ENCODE measurements around the gene IQCE. TPM values are rescaled to one million over a fixed set of nuclear protein-coding genes. Genes with fewer than 3 reads are reported as not detected.

IQCE gene
- total RNA-seq, 1 donor from 2014 or later = 17.0 TPM

GRCh38 chr7:2597273-2597640 lies 38.5 kb downstream of the IQCE start:
- no peak for DNase-seq (ENCODE audit: extremely low spot score, unreplicated experiment)
- H3K4me1 Mint-ChIP-seq (ENCODE audit: unreplicated experiment) = peaks cover 5% of the 10 kb centered on the region
- H3K27ac Mint-ChIP-seq (ENCODE audit: unreplicated experiment) = no peak overlapping the region
- H3K27me3 Mint-ChIP-seq (ENCODE audit: unreplicated experiment) = no peaks in the 10 kb centered on the region
- H3K4me3 Mint-ChIP-seq (ENCODE audit: unreplicated experiment) = no peak overlapping the region
- H3K36me3 Mint-ChIP-seq (ENCODE audit: unreplicated experiment) = peaks cover 43% of the 10 kb centered on the region
- no peaks in the 10 kb centered on the region for H3K9me3 Mint-ChIP-seq (ENCODE audit: unreplicated experiment)
- no peak for TF ChIP-seq CTCF (IDR thresholded peaks at IDR 0.05)

- H3K36me3 Mint-ChIP-seq (ENCODE audit: unreplicated experiment) = peaks cover 41% of the 10 kb centered on the region
- H3K4me1 Mint-ChIP-seq (ENCODE audit: unreplicated experiment) = peaks cover 13% of the 10 kb centered on the region
- H3K27me3 Mint-ChIP-seq (ENCODE audit: unreplicated experiment) = no peaks in the 10 kb centered on the region
- no peak for DNase-seq (ENCODE audit: extremely low spot score, unreplicated experiment)
- no peak overlapping the region for H3K27ac Mint-ChIP-seq (ENCODE audit: unreplicated experiment)
- no peak for TF ChIP-seq CTCF (IDR thresholded peaks at IDR 0.05)
- H3K4me3 Mint-ChIP-seq (ENCODE audit: unreplicated experiment) = no peak overlapping the region
- H3K9me3 Mint-ChIP-seq (ENCODE audit: unreplicated experiment) = no peaks in the 10 kb centered on the region
These were observed 39.5 kb downstream of the IQCE start for GRCh38 chr7:2598154-2598823.

GRCh38 chr7:2601065-2601464 lies 42.3 kb downstream of the IQCE start:
- Mint-ChIP-seq H3K27ac (ENCODE audit: unreplicated experiment) (no peak overlapping the region), H3K9me3 (ENCODE audit: unreplicated experiment) (no peaks in the 10 kb centered on the region), H3K36me3 (ENCODE audit: unreplicated experiment) (peaks cover 33% of the 10 kb centered on the region), H3K27me3 (ENCODE audit: unreplicated experiment) (no peaks in the 10 kb centered on the region), H3K4me3 (ENCODE audit: unreplicated experiment) (no peak overlapping the region), H3K4me1 (ENCODE audit: unreplicated experiment) (peaks cover 13% of the 10 kb centered on the region)
- no peak for DNase-seq (ENCODE audit: extremely low spot score, unreplicated experiment)
- no peak for TF ChIP-seq CTCF (IDR thresholded peaks at IDR 0.05)

- H3K36me3 Mint-ChIP-seq (ENCODE audit: unreplicated experiment) = peaks cover 26% of the 10 kb centered on the region
- no peak overlapping the region for H3K4me3 Mint-ChIP-seq (ENCODE audit: unreplicated experiment)
- no peaks in the 10 kb centered on the region for H3K9me3 Mint-ChIP-seq (ENCODE audit: unreplicated experiment)
- H3K4me1 Mint-ChIP-seq (ENCODE audit: unreplicated experiment) = peaks cover 13% of the 10 kb centered on the region
- DNase-seq (ENCODE audit: extremely low spot score, unreplicated experiment) = no peak
- no peak overlapping the region for H3K27ac Mint-ChIP-seq (ENCODE audit: unreplicated experiment)
- H3K27me3 Mint-ChIP-seq (ENCODE audit: unreplicated experiment) = no peaks in the 10 kb centered on the region
- no peak for TF ChIP-seq CTCF (IDR thresholded peaks at IDR 0.05)
These were observed 43.1 kb downstream of the IQCE start for GRCh38 chr7:2601907-2602306.

GRCh38 chr7:2602406-2603043 lies 43.7 kb downstream of the IQCE start:
- Mint-ChIP-seq H3K9me3 (ENCODE audit: unreplicated experiment) (no peaks in the 10 kb centered on the region), H3K36me3 (ENCODE audit: unreplicated experiment) (peaks cover 26% of the 10 kb centered on the region), H3K27me3 (ENCODE audit: unreplicated experiment) (no peaks in the 10 kb centered on the region), H3K4me1 (ENCODE audit: unreplicated experiment) (peaks cover 19% of the 10 kb centered on the region), H3K27ac (ENCODE audit: unreplicated experiment) (no peak overlapping the region), H3K4me3 (ENCODE audit: unreplicated experiment) (no peak overlapping the region)
- no peak for TF ChIP-seq CTCF (IDR thresholded peaks at IDR 0.05)
- no peak for DNase-seq (ENCODE audit: extremely low spot score, unreplicated experiment)
